Measurements from ENCODE around the gene MSI2. TPM values are rescaled to one million over a fixed set of nuclear protein-coding genes. Genes with fewer than 3 reads are reported as not detected.

The MSI2 gene
- total and polyA plus RNA-seq, 4 donors: 9.4 to 64.0 (median 30.4) TPM

- 88 to 91% methylated on average over 10 of the region's 10 CpGs for WGBS, 2 donors
- ATAC-seq (ENCODE audit: insufficient read depth, low FRiP score): no peak
- H3K9me3 ChIP-seq (ENCODE audit: control insufficient read depth in 4 of 4, insufficient read depth in 3 of 4, low read length in 3 of 4): no peaks in the 10 kb centered on the region
- no peak for TF ChIP-seq CTCF (IDR thresholded peaks at IDR 0.05; ENCODE audit: control extremely low read depth, extremely low read depth)
- H3K4me3 ChIP-seq: no peak overlapping the region
- no peaks in the 10 kb centered on the region for H3K36me3 ChIP-seq (ENCODE audit: control insufficient read depth in 4 of 4, insufficient read depth in 4 of 4, low read length in 4 of 4)
- no peaks in the 10 kb centered on the region for H3K27me3 ChIP-seq (ENCODE audit: control insufficient read depth in 3 of 3, insufficient read depth in 3 of 3, low read length in 2 of 3)
- no peak for DNase-seq
- H3K9ac ChIP-seq (ENCODE audit: insufficient read depth in 1 of 2, low read length in 2 of 2): no peak overlapping the region
- peaks cover 0 to 20% (median 6%) of the 10 kb centered on the region in 5 donors for H3K4me1 ChIP-seq (ENCODE audit: control insufficient read depth in 5 of 5, insufficient read depth in 5 of 5, low read length in 5 of 5)
- no peak overlapping the region for H3K27ac ChIP-seq (ENCODE audit: low read depth in 1 of 2, low read length in 1 of 2)
Observed at GRCh38 chr17:57669671-57670529, 413.6 kb downstream of the MSI2 start.

- Histone ChIP-seq H3K9ac (ENCODE audit: insufficient read depth in 1 of 2, low read length in 2 of 2) (no peak overlapping the region), H3K36me3 (ENCODE audit: control insufficient read depth in 4 of 4, insufficient read depth in 4 of 4, low read length in 4 of 4) (peaks cover 0 to under 1% (median 0%) of the 10 kb centered on the region in 4 donors), H3K4me1 (ENCODE audit: control insufficient read depth in 5 of 5, insufficient read depth in 5 of 5, low read length in 5 of 5) (peaks cover 0 to 16% (median 3%) of the 10 kb centered on the region in 5 donors), H3K4me3 (no peak overlapping the region), H3K27me3 (ENCODE audit: control insufficient read depth in 3 of 3, insufficient read depth in 3 of 3, low read length in 2 of 3) (no peaks in the 10 kb centered on the region), H3K9me3 (ENCODE audit: control insufficient read depth in 4 of 4, insufficient read depth in 3 of 4, low read length in 3 of 4) (no peaks in the 10 kb centered on the region), H3K27ac (ENCODE audit: low read depth in 1 of 2, low read length in 1 of 2) (no peak overlapping the region)
- TF ChIP-seq CTCF (IDR thresholded peaks at IDR 0.05; ENCODE audit: control extremely low read depth, extremely low read depth): no peak
- ATAC-seq (ENCODE audit: insufficient read depth, low FRiP score) (no peak), DNase-seq (no peak)
- 86 to 87% methylated on average over 8 of the region's 8 CpGs for whole genome bisulfite sequencing, 2 donors
Observed at GRCh38 chr17:57670769-57671569, 414.6 kb downstream of the MSI2 start.

GRCh38 chr17:57671667-57672632 lies 415.6 kb downstream of the MSI2 start:
- no peaks in the 10 kb centered on the region for H3K27me3 ChIP-seq (ENCODE audit: control insufficient read depth in 3 of 3, insufficient read depth in 3 of 3, low read length in 2 of 3)
- no peak overlapping the region for H3K9ac ChIP-seq (ENCODE audit: insufficient read depth in 1 of 2, low read length in 2 of 2)
- TF ChIP-seq CTCF (IDR thresholded peaks at IDR 0.05; ENCODE audit: control extremely low read depth, extremely low read depth): peak; percentile 81
- H3K4me3 ChIP-seq: no peak overlapping the region
- ATAC-seq (ENCODE audit: insufficient read depth, low FRiP score) (peak; percentile 88), DNase-seq (peak; percentile 83 to 87 (median 86))
- H3K27ac ChIP-seq (ENCODE audit: low read depth in 1 of 2, low read length in 1 of 2): no peak overlapping the region
- H3K36me3 ChIP-seq (ENCODE audit: control insufficient read depth in 4 of 4, insufficient read depth in 4 of 4, low read length in 4 of 4): peaks cover 0 to 3% (median 0%) of the 10 kb centered on the region in 4 donors
- H3K9me3 ChIP-seq (ENCODE audit: control insufficient read depth in 4 of 4, insufficient read depth in 3 of 4, low read length in 3 of 4): no peaks in the 10 kb centered on the region
- 38 to 41% methylated on average over 21 of the region's 21 CpGs for WGBS, 2 donors
- peaks cover 0 to 14% (median 3%) of the 10 kb centered on the region in 5 donors for H3K4me1 ChIP-seq (ENCODE audit: control insufficient read depth in 5 of 5, insufficient read depth in 5 of 5, low read length in 5 of 5)
